Osteocyte (in vitro differentiated cells): ENCODE data around the gene EGFR. TPM values are rescaled to one million over a fixed set of nuclear protein-coding genes. Genes with fewer than 3 reads are reported as not detected.

ENCODE experiments used
- DNase-seq: peaks from one replicate; pipeline ENCODE4 v3.0.0; 2021; ENCODE audit warnings: mixed read lengths; ENCODE audit not compliant: unreplicated experiment; ENCODE audit errors: extremely low spot score
- H3K27ac Mint-ChIP-seq: one replicate; pipeline ENCODE4 v1.8.0; 2021; ENCODE audit warnings: mild to moderate bottlenecking, mixed read lengths; ENCODE audit not compliant: unreplicated experiment
- H3K27me3 Mint-ChIP-seq: one replicate; pipeline ENCODE4 v1.8.0; 2021; ENCODE audit warnings: mixed read lengths; ENCODE audit not compliant: unreplicated experiment
- H3K36me3 Mint-ChIP-seq: one replicate; pipeline ENCODE4 v1.8.0; 2021; ENCODE audit warnings: mixed read lengths; ENCODE audit not compliant: unreplicated experiment
- H3K4me1 Mint-ChIP-seq: one replicate; pipeline ENCODE4 v1.8.0; 2021; ENCODE audit warnings: mixed read lengths; ENCODE audit not compliant: unreplicated experiment
- H3K4me3 Mint-ChIP-seq: one replicate; pipeline ENCODE4 v1.8.0; 2021; ENCODE audit warnings: mild to moderate bottlenecking, moderate library complexity, mixed read lengths; ENCODE audit not compliant: unreplicated experiment
- H3K9me3 Mint-ChIP-seq: one replicate; pipeline ENCODE4 v1.8.0; 2021; ENCODE audit warnings: mixed read lengths; ENCODE audit not compliant: unreplicated experiment
- total RNA-seq: library from RNA; stranded (reverse); gene quantifications from 2 replicates; pipeline ENCODE4 v1.2.1, GENCODE V29; 2021
- TF ChIP-seq, protein P1 (sequence below): fragments of 200-600 bp; sonication (generic); IDR thresholded peaks from 2 replicates; pipeline ENCODE4 v1.5.0; 2021; ENCODE audit warnings: antibody characterized with exemption, mild to moderate bottlenecking, moderate library complexity

EGFR gene
- total RNA-seq, 1 donor from 2014 or later = 56.5 TPM

DNA sequence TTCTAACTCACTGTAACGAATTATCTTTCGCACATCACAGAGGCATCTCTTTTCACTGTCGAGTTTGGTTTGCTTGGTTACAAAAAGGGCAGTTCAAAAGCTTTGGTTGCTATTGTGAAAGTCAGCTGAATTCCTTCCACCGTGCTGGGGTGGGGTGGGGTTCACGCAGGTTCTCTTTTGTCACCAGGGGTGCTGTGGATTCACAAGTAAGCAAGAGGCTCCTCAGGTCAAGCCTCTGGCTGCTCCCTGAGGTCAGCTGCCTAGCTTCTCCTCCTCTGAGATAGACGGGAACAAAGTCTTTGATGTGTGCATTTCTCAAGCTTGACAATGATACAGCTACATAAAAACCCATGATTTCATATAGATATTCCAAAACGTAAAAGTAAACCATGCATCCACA lies 47.7 kb downstream of the EGFR start:
- H3K4me1 Mint-ChIP-seq = peaks cover 69% of the 10 kb centered on the region
- TF ChIP-seq, protein P1, sequence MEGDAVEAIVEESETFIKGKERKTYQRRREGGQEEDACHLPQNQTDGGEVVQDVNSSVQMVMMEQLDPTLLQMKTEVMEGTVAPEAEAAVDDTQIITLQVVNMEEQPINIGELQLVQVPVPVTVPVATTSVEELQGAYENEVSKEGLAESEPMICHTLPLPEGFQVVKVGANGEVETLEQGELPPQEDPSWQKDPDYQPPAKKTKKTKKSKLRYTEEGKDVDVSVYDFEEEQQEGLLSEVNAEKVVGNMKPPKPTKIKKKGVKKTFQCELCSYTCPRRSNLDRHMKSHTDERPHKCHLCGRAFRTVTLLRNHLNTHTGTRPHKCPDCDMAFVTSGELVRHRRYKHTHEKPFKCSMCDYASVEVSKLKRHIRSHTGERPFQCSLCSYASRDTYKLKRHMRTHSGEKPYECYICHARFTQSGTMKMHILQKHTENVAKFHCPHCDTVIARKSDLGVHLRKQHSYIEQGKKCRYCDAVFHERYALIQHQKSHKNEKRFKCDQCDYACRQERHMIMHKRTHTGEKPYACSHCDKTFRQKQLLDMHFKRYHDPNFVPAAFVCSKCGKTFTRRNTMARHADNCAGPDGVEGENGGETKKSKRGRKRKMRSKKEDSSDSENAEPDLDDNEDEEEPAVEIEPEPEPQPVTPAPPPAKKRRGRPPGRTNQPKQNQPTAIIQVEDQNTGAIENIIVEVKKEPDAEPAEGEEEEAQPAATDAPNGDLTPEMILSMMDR = no peak
- peaks cover 13% of the 10 kb centered on the region for H3K36me3 Mint-ChIP-seq
- H3K27ac Mint-ChIP-seq = peak overlapping the region; percentile 94
- peak overlapping the region; percentile 56 for H3K4me3 Mint-ChIP-seq
- H3K27me3 Mint-ChIP-seq = no peaks in the 10 kb centered on the region
- no peak for DNase-seq
- no peaks in the 10 kb centered on the region for H3K9me3 Mint-ChIP-seq

DNA sequence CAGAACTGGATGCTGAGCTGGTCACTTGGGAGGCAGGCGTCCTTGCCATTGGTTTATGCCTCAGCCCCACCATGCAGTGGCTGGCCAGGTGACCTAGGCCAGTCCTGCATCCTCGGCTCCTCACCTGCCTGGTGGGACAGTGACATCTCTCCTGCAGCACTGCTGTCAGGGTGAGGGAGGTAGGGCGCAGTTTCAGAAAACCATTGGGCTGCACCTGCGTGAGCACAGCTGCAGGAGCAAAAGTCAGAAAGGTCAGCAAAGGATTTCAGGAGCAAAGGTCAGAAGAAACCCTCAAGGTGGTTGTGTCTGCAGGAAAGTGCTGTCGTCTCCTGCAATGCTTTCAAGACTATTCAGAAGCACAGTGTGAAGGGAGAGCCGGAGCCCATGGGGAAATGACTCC lies 48.1 kb downstream of the EGFR start:
- Mint-ChIP-seq H3K27me3 (no peaks in the 10 kb centered on the region), H3K4me1 (peaks cover 68% of the 10 kb centered on the region), H3K9me3 (no peaks in the 10 kb centered on the region), H3K27ac (peak overlapping the region; percentile 94), H3K36me3 (peaks cover 13% of the 10 kb centered on the region), H3K4me3 (peak overlapping the region; percentile 56)
- DNase-seq = no peak
- TF ChIP-seq, protein P1 = no peak

DNA sequence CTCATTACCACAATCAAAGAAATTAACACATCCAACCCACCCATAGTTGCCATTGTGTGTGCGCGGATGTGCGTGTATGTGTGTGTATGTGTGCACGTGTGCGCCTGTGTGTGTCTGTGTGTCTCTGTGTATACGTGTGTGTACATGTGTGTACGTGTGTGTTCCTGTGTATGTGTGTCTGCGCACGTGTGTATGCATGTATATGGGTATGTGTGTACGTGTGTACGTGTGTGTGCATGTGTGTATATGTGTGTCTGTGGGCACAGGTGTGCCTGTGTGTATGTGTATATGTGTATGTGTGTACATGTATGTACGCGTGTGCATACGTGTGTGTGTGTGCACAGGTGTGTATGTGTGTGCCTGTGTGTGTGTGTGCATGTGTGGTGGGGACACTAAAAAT lies 48.9 kb downstream of the EGFR start:
- H3K27ac Mint-ChIP-seq = no peak overlapping the region
- H3K9me3 Mint-ChIP-seq = no peaks in the 10 kb centered on the region
- DNase-seq = no peak
- H3K4me3 Mint-ChIP-seq = no peak overlapping the region
- H3K4me1 Mint-ChIP-seq = peaks cover 72% of the 10 kb centered on the region
- H3K27me3 Mint-ChIP-seq = no peaks in the 10 kb centered on the region
- TF ChIP-seq, protein P1 = no peak
- peaks cover 13% of the 10 kb centered on the region for H3K36me3 Mint-ChIP-seq

DNA sequence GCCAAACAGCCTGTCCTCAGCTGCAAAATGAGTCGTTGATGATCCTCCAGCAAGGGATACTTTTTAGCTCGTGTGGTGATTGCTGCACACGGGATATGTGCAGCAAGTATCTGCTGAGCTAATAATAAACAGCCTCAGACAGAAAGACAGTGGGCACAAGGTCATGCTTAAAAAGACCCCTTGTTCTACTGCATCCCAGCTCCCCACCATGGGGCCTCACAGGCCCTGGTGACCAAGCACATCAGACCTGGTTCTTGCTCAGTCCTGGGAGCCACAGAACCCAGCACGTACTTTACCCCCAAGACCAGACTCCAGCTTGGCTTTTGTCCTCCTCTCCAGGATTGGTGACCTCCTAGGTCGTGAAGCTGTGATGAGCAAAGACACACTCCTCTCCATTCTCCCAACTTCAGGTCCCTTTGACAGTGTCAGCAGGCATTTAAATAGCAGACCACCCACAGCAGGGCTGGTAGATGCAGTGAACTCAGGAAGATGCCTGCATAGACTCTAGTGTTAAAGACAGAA lies 50.5 kb downstream of the EGFR start:
- H3K36me3 Mint-ChIP-seq = peaks cover 11% of the 10 kb centered on the region
- DNase-seq = no peak
- H3K4me1 Mint-ChIP-seq = peaks cover 71% of the 10 kb centered on the region
- H3K27ac Mint-ChIP-seq = no peak overlapping the region
- no peaks in the 10 kb centered on the region for H3K27me3 Mint-ChIP-seq
- no peak overlapping the region for H3K4me3 Mint-ChIP-seq
- H3K9me3 Mint-ChIP-seq = no peaks in the 10 kb centered on the region
- TF ChIP-seq, protein P1 = no peak

DNA sequence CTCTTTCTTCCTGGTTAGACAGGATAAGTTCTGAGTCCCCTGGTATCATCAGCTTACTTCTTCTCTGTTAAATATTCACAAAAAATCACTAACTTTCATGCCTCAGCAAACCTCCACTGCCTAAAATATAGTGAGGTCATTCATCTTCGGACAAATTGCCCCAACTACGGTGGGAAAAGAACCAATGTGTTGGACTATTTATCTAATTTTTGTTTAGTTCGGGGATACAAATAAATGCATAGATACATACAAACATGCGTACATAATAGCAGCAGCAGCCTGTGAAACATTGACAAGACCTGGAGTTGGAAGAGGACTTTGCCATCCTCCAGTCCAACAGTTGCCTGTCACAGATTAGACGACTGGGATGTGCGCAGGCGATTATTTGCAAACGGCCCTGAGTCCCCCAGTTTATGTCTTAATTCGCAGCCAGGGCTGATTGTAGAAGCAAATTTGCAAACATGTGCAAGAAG lies 51.5 kb downstream of the EGFR start:
- Mint-ChIP-seq H3K27ac (no peak overlapping the region), H3K4me1 (peaks cover 70% of the 10 kb centered on the region), H3K36me3 (peaks cover 11% of the 10 kb centered on the region), H3K27me3 (no peaks in the 10 kb centered on the region), H3K9me3 (no peaks in the 10 kb centered on the region), H3K4me3 (no peak overlapping the region)
- TF ChIP-seq, protein P1 = no peak
- no peak for DNase-seq
